HG02852 (cell line): ENCODE data around the gene BRD9.
A peak's percentile ranks its signal among the peaks of the same experiment; 100 is the strongest.
"Not testable (repeated sequence)": the region's sequence is repeated elsewhere in the genome, so short reads cannot be mapped to it uniquely, and the experiment has no call there.

Experiments used
- ATAC-seq: cut with Tn5 transposase; IDR thresholded peaks from one replicate; pipeline ENCODE4 v1.9.1; 2021; ENCODE audit warnings: mild to moderate bottlenecking, moderate library complexity; ENCODE audit not compliant: unreplicated experiment

Gene BRD9

DNA sequence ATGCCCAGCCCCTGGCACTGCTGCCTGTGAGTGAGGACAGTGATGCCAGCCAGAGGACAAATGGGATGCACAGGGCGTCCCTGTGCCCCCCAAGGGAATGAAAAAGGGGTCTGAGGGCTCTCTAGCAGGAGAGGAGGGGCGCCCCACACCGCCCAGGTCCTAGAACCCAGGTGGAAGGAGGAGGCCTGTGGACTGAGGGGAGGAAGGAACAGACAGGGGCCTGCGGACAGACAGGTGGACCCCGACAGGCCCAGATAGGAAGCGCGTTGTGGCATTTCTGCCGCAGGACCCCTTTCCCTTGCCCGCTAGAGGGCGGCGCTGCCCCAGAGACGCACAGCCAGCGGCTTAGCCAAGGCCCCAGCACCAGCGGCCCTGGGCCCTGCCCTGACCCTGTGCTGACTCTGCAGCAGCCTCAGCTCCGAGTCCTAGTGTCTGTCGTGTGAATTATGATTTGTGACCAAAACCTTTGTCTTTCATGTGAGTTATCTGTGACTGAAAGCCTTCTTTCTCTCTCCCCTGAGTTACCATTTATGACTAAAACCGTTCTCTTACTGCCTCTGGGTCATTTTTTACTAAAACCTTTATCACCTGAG, 30.8 kb upstream of the BRD9 start:
- peak; percentile 73 for ATAC-seq

DNA sequence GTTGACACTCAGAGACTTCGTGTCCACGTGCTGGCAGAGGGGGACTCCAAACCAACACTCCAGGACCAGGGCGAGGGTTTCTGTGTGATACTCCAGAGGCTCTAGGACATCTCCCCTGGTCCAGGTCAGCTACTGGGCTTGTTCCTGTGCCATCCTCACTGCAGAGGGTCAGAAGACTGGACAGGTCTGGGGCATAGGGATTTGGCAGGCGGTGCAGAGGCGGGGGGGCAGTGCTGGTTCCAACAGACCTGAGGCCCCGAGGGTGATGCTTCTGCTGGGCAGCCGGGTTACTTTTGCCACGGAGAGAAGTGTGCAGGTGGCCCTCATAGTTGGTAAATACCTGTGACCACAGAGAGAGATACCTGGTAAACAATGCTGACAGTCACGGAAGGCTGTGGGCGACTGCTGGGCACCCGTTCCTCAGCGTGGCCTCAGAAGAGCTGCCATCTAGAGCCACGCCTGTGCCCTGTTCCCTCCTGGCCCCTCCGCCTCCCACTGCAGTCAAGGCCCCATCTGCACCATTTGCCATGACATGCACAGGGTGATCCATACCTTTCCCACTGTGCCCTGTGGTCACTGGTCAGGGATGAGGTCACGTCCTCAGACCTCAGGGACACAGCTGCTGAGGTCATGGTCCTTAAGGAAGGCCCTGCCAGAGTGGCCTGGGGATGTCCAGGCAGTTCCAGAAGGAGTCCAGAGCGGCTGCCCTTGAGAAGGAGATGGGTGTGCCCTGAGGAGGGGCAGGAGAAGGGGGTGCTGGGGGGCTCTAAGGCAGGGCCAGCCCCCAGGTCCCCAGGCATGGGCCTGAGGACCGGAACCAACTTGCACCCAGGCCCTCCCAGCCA, 30.1 kb upstream of the BRD9 start:
- no peak for ATAC-seq

- ATAC-seq = no peak
Observed at GRCh38 chr5:921456-922435, 29.1 kb upstream of the BRD9 start.

DNA sequence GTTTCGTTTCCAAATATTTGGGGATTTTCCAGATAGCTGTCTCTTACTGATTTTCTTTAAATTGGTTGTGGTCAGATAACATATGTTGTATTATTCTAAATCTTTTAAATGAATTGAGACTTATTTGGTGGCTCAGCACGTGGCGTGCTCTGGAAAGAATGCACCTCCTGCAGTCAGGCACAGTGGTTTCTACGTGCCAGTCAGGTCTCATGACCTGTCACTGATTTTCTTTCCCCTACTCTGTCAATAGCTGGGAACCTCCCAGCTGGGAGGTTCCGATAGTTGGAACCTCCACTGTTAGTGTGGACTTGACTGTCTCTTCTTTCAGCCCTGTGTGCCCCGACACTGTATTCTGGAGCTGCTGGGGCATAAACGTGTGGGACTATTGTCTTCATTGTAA, 27.7 kb upstream of the BRD9 start:
- ATAC-seq = no peak

GRCh38 chr5:919356-920000, 26.9 kb upstream of the BRD9 start:
- ATAC-seq = no peak

DNA sequence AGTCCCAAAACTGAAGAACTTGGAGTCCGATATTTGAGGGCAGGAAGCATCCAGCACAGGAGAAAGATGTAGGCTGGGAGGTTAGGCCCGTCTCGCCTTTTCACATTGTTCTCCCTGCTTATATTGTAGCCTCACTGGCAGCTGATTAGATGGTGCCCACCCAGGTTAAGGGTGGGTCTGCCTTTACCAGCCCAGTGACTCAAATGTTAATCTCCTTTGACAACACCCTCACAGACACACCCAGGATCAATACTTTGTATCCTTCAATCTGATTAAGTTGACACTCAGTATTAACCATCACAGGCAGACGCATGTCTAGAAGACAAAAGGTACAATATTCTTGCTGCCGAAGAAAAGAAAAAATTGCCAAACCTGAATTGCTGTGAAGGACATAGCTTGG, 26.1 kb upstream of the BRD9 start:
- ATAC-seq = not testable (repeated sequence)

GRCh38 chr5:916441-917293, 24.1 kb upstream of the BRD9 start:
- no peak for ATAC-seq

DNA sequence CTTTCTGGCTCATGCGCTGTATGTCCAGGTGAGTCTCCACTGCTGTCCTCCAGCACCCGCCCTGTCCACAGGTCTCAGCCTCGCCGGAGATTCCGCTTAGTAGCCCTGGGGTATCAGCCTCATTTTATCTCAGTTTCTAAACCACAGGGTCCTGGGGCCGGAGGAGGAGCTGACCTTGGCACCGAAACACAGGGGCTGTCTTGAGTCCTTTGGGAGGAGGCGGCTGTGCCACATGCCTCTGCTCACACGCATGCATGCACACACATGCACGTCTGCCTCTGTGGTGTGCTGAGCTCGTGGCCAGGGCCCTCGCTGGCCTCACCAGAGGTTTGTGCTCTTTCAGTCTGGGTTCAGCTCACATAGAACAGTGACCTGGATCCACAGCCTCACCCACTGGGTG, 23.3 kb upstream of the BRD9 start:
- no peak for ATAC-seq

DNA sequence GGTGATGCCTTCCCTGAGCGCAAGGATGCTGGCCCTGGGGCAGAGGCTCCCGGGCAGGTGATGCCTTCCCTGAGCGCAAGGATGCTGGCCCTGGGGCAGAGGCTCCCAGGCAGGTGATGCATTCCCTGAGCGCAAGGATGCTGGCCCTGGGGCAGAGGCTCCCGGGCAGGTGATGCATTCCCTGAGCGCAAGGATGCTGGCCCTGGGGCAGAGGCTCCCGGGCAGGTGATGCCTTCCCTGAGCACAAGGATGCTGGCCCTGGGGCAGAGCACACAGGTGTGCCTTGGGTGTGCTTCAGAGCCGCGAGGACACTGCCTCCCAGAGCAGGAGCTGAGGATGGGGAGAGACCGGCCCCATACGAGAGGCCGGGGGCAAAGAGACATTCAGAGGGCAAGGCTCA, 22.7 kb upstream of the BRD9 start:
- not testable (repeated sequence) for ATAC-seq

GRCh38 chr5:914612-915011, 22.0 kb upstream of the BRD9 start:
- no peak for ATAC-seq

- no peak for ATAC-seq
Observed at GRCh38 chr5:914174-914573, 21.6 kb upstream of the BRD9 start.

DNA sequence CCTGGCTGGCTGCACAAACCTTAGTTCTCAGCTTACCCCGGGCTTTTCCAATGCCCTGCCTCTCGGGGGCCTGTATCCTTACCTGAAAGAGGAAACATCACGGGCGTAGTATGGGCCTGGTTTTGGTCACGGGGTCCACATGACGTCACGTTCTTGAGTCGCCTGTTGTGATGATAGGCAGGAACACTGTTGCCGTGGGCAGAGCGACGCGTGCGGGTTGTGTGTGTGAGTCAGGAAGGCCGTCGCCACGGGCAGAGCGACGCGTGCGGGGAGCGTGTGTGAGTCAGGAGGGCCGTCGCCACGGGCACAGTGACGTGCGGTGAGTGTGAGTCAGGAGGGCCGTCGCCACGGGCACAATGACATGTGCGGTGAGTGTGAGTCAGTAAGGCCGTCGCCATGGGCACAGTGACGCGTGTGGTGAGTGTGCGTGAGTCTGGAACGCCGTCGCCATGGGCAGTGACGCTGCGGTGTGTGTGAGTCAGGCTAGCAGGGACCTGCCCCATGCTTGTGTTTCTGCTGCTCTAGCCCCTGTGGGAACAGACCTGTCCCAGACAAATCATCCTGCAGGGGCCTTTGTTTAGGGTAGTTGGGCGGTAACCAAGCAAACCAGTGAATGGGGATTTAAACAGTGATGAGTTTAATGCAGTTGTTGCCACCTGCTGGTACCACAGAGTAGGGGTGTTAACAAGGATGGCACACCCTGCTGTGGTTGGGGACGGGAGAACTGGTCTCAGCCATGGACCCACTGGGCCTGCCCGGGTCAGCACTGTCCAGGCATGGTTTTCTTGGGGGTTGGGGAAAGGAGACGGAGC, 19.9 kb upstream of the BRD9 start:
- ATAC-seq = no peak

- no peak for ATAC-seq
Observed at GRCh38 chr5:911601-912000, 19.0 kb upstream of the BRD9 start.

DNA sequence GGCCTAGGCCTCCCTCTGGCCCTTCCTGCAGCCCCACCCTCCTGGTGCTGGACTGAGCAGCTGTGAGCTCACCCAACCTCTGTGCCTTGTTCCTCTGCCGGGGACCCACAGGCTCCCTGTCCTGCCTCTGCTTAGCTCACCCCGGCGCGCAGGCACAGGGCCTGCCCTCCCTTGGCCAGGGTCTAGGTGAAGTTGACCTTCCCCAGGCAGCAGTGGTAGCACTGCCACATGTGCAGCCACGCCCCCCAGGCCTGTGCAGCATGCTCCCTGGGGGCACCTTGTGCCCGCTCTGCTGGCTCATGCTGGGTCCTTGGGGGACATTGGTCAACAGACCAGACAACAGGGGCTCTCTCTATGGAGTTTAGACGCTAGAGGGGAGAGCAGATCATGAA, 18.2 kb upstream of the BRD9 start:
- no peak for ATAC-seq

- ATAC-seq = no peak
Observed at GRCh38 chr5:909994-910768, 17.6 kb upstream of the BRD9 start.

- ATAC-seq = no peak
Observed at GRCh38 chr5:909086-909485, 16.5 kb upstream of the BRD9 start.

DNA sequence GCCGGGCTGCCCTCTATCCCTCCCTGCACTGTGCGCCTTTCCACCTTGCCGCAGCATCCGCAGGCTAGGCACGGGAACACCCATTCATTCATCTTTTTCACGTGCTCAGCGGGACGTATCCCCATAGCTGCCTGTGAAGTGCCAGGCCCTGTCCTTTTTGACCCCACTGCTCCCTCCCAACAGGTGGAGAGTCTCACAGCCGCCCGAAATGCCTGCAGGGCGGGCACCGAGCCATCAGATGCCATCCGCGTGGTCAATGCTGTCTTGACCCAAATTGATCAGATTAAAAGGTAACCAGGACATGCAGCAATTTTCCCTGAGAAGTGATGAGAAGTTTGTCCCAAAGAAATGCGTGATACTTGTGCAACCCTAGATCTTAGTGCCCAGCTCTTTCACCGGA, 15.6 kb upstream of the BRD9 start:
- no peak for ATAC-seq

DNA sequence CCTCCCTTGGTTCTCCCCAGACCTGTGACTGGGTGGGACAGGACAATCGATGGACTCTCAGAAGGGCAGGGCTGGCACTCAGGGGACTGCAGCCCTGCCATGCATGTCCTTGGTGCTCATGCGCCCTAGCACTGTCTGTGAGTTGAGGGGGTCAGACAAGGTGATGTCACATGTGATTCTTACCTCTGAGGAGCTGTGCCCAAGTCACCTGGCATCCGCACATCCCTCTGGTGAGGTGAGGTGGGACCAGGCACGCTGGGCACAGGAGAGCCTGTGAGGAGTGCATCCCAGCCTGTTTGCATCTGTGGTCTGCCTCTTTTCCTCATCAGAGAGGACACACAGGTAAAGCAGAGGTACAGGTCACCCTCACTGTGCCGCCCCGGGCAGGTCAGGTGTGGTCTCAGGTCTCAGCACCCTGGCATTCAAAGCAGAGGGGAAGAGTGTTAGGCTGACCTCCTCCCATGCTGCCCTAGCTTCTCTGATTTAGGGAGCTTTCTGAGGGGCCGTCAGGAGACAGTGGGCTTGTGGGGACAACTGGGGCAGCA, 14.8 kb upstream of the BRD9 start:
- ATAC-seq = no peak
